ENCODE data around the gene TAS1R3. TPM values are rescaled to one million over a fixed set of nuclear protein-coding genes. Genes with fewer than 3 reads are reported as not detected.

The TAS1R3 gene
- 3.9 TPM for polyA plus RNA-seq (ENCODE audit: insufficient read length)

DNA sequence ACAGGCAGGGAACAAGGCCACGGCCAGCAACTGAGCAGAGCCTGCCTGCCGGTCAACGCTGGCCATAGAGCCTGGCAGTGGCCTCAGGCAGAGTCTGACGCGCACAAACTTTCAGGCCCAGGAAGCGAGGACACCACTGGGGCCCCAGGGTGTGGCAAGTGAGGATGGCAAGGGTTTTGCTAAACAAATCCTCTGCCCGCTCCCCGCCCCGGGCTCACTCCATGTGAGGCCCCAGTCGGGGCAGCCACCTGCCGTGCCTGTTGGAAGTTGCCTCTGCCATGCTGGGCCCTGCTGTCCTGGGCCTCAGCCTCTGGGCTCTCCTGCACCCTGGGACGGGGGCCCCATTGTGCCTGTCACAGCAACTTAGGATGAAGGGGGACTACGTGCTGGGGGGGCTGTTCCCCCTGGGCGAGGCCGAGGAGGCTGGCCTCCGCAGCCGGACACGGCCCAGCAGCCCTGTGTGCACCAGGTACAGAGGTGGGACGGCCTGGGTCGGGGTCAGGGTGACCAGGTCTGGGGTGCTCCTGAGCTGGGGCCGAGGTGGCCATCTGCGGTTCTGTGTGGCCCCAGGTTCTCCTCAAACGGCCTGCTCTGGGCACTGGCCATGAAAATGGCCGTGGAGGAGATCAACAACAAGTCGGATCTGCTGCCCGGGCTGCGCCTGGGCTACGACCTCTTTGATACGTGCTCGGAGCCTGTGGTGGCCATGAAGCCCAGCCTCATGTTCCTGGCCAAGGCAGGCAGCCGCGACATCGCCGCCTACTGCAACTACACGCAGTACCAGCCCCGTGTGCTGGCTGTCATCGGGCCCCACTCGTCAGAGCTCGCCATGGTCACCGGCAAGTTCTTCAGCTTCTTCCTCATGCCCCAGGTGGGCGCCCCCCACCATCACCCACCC, at the start of gene TAS1R3:
Gene TAS1R3 (plus strand): TSS at position 213 of the 898 bp plus-strand sequence. CDS start 66 bp downstream, at position 279.
- no peak for DNase-seq

DNA sequence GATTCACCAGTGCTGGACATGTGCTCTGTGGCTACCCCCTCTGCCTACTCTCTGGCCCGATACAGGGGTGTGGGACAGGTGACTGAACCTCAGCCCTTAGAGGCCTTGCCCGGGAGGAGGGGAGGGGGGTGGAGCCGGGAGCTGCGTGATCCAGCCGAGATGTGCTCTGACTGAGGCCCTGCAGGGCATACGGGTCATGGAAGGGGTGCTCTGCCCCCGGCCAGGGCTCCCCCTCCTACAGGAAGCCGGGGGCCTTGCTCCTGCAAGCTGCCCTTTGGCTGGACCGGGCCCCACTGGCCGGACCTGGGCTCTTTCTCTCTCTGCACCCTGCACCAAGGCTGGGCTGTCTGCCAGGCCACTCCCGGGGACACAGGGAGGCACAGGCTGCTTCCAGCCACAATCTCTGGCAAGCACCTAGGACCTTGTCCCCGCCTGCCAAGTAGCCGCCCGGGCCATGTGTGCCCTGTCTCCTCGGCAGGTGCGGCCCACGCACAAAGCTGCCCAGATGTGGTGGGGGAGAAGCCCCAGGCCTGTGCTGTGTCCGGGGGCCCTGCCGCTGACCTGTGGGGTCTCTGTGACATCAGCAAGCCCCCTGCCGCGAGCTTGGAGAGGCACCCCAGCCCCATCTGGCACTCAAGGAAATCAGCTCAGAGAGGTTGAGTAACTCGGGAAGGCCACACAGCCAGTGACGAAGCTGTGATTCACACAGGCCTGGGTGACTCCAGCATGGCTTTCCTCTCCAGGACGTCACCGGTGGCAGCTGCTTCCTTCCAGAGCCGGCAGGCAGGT, 49.4 kb upstream of the TAS1R3 start:
- no peak for DNase-seq

DNA sequence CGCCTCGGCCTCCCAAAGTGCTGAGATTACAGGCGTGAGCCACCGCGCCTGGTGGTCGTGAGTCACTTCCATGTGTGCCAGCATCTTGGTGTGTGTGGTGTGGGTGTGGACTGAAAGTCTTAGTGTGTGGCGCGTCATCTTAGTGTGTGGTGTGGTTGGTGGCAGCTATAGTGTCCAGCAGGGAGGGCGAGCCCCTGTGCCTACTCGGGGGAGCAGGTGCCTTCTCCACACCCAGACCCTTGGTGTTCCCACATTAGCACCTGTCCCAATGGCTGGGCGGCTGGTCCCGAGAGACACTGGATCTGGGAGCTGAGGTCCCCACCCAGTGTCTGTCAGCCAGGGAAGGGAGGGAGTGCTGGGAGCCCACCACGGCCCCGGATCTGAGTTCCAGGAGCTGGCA, 48.1 kb upstream of the TAS1R3 start:
- no peak for DNase-seq

DNA sequence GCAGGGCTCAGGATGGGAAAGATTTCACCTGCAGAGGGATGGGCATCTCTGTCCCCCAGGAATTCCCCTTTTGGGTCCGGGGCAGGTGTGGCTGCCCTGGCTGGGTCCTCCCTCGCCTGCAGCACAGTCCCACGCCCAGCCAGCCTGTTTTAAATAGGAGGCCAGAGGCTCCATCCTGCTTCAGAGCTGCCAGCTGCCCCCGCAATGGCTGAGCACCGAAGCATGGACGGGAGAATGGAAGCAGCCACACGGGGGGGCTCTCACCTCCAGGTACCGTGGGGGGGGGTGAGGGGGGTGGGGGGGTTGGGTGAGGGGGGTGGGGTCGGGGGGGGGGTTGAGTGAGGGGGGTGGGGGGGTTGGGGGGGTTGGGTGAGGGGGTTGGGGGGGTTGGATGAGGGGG, 47.3 kb upstream of the TAS1R3 start:
- DNase-seq = no peak

DNA sequence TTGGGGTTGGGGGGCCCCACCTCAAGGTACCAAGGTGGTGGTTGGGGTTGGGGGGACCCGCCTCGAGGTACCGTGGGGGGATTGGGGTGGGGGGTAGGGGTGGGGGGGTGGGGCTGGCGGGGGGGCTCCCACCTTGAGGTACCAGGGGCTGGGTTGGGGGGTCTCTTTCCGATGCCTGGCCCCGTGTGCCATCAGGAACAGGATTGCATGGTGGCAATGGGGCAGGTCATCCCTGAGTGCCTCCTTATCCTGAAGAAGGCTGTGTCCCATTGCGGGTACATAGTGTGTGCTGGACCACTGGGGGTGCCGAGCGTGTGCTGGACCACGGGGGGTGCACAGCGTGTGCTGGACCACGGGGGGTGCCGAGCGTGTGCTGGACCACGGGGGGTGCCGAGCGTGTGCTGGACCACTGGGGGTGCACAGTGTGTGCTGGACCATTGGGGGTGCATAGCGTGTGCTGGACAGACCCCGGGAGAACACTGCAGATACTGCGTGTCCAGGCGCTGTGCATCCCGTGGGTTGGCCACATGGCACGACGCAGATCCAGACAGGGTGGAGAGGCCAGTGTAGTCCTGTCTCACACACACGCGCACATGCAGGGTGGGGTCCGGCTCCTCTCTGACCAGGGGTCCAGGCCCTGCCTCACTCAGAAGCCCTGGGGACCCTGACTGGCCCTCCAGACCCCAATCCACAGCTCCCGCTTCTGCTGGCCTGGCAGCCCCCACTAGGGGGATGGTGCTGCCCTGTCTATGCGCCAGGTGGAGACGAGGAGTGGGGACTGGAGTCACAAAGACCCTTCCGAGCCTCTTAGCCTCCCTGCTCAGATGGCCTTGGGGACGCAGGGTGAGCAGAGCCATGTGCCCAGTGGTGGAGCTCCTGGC, 46.6 kb upstream of the TAS1R3 start:
- no peak for DNase-seq

DNA sequence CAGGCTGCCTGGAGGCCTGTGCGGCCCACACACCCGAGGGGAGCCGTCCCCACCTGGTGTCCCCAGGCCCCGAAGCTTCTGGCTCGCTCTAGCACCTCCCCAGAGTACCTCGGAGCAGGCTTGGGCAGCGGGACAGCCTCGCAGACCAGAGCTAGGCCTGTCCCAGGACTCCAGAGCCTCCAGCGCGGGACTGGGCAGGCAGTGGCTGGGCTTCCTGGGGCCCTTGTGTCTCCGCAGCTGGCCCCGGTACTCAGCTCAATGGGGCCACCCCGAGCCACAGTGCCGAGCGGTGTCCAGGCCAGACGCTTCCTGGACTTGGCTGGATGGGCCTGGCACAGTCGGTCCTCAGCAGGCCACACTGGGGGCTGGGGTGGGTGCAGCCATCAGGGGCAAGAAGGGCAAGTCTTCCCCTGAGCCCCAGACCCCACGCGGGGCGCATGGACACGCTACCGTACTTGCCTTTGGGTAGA, 45.9 kb upstream of the TAS1R3 start:
- no peak for DNase-seq

DNA sequence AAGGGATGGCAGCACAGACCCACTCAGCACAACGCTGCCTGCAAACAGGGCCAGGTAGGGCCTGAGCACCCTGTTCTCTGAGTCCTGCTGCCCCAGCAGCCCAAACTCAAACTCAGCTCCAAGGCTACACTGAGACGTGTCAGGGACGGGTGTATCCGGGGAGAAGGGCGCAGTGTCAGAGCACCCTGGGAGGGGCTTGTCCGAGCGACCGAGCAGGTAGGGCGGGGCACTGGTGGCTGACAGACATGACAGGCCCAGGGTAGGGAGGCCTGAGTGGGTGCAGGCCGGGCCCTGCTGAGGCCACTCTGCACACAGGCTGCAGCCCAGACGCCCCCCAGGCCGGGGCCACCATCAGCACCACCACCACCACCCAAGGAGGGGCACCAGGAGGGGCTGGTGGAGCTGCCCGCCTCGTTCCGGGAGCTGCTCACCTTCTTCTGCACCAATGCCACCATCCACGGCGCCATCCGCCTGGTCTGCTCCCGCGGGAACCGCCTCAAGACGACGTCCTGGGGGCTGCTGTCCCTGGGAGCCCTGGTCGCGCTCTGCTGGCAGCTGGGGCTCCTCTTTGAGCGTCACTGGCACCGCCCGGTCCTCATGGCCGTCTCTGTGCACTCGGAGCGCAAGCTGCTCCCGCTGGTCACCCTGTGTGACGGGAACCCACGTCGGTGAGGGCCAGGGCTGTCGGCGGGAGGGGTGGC, 45.3 kb upstream of the TAS1R3 start:
- no peak for DNase-seq

DNA sequence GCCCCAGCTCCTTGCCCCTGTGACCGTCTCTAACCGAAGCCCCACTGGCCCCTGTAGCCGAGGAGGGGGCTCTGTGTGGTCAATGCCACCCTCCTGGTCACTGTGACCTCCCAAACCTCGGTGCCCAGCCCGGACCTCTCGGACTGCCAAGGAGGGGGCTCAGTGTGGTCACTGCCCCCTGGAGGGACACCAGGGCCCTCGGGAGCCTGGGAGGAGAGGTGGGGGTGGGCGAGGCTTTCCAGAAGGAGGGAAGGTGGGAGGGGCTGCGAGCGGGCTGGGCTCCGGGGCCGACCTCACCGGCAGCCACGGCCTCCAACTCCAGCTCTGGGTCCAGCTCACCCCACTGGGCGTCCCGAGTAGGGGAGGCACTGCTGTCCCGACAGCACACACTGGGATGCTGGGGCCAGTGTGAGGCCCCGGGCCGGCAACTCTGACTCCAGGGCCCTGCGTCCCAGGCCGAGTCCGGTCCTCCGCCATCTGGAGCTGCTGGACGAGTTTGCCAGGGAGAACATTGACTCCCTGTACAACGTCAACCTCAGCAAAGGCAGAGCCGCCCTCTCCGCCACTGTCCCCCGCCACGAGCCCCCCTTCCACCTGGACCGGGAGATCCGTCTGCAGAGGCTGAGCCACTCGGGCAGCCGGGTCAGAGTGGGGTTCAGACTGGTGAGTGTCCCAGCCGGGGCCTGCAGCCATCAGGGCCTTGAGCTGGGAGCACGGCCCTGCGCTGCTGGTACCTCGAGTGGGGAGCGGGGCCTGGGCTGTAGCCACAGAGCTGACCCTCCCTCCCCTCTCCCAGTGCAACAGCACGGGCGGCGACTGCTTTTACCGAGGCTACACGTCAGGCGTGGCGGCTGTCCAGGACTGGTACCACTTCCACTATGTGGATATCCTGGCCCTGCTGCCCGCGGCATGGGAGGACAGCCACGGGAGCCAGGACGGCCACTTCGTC, 44.5 kb upstream of the TAS1R3 start:
- no peak for DNase-seq

DNA sequence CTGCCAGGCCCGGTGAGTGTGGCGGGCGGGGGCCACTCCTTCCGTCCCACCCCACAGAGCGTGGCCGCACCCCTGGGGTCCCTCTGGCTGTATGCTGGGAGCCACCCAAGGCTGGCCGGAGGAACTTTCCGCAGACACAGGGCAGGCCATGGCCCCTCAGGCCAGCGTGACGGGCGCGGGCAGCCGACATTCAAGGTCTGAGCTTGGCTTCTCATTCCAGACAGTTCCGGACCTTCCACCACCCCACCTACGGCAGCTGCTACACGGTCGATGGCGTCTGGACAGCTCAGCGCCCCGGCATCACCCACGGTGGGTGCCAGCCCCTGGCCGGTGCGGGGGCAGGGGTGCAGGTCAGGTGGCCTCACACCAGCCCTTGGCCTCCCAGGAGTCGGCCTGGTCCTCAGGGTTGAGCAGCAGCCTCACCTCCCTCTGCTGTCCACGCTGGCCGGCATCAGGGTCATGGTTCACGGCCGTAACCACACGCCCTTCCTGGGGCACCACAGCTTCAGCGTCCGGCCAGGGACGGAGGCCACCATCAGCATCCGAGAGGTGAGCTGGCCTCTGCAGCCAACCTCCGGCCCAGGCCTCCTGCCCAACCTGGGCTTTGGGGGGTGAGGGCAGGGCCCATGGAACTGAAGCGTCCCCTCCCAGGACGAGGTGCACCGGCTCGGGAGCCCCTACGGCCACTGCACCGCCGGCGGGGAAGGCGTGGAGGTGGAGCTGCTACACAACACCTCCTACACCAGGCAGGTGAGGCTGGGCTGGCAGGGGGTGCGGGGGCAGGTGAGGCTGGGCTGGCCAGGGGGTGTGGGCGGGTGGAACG, 43.6 kb upstream of the TAS1R3 start:
- no peak for DNase-seq

DNA sequence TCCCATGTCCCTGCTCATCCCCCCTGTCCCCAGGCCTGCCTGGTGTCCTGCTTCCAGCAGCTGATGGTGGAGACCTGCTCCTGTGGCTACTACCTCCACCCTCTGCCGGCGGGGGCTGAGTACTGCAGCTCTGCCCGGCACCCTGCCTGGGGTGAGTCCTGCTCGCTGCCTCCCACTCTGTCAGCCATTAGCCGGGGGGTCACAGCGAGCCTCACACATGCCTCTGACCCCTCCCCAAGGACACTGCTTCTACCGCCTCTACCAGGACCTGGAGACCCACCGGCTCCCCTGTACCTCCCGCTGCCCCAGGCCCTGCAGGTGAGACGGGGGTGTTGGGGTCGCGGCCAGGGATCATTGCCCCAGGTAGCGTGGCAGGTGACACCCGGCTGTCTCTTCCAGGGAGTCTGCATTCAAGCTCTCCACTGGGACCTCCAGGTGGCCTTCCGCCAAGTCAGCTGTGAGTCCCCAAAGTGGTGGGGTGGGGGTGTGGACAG, 40.8 kb upstream of the TAS1R3 start:
- no peak for DNase-seq

DNA sequence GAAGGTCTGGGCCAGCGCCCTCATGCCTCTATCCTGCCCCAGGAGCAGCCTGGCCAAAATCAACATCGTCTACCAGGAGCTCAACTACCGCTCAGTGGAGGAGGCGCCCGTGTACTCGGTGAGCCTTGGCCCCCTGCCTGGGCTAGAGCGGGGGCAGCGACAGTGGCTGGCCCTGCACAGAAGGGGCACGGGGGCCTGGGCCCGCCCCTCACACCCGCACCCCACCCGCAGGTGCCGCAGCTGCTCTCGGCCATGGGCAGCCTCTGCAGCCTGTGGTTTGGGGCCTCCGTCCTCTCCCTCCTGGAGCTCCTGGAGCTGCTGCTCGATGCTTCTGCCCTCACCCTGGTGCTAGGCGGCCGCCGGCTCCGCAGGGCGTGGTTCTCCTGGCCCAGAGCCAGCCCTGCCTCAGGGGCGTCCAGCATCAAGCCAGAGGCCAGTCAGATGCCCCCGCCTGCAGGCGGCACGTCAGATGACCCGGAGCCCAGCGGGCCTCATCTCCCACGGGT, 40.0 kb upstream of the TAS1R3 start:
- DNase-seq = no peak

DNA sequence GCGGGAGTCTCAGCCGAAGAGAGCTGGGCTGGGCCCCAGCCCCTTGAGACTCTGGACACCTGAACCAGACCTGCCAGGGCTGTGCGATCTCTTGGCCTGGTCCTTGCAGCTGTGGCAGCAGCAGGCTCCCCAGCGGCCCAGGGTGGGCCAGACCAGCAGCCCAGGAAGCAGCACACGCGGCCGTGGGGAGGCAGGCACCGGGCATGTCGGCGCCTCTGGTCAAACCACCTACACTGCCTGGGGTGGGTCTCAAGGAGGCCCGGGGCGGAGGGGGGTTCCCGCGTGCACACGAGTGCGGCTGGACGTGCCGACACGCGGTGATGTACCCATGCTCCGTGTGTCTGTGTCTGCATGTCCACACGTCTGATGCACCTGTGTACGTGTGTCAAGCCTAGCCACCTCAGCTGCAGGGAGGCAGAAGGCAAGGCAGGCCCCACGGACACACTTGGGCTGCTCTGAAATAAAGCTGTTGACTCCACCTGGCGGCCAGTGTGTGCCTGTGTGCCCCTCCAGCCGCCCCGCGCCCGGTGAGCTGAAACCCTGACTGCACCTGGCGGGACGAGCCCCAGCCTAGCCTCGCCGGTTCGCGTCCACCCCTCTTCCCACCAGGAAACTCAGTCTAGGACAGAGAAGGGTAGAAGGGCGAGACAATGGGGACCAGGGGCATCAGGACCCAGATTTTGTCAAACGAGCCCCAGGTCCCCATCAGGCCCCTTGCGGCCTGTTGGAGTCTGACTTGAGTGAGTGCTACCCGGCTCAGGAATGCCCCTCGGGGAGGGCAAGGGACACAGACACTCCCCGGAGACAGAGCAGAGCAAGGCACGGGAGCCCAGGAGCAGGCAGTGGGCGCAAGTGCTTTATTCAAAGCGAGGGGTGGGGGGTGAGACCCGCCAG, 39.3 kb upstream of the TAS1R3 start:
- no peak for DNase-seq

DNA sequence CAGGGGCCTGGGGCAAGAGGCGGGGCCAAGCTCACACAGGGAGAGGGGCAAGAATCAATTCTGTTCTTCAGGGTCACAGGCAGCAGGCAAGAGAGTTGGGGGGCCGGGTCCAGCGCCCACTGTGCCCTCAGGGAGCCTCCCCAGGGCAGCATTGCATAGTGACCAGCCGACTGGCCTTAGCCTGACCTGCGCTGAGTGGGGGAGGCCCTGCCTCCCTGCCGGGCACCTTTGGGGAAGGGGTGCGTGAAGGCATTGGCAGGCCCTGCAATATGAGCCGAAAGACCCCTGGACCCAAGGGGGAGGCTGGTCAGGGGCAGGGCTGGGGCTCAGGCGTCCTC, 38.7 kb upstream of the TAS1R3 start:
- DNase-seq = no peak

DNA sequence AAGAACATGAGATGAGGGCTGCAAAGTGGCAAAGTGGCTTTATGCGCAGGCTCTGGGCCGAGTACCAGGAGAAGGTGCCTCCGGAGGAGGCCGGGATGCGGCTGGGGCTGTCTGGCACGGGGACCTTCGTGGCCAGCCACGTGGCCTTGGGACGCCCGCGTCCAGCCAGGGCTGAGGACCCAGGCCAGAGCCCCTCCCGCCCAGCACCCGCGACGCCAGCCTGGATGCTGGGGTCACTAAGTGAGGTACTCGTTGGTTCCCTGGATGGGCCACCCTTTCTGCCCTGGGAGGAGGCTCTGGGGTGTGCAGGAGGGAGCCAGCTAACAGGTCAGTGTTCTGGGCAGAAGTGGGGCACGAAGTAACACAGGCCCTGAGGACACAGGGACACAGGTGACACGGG, 38.2 kb upstream of the TAS1R3 start:
- no peak for DNase-seq

DNA sequence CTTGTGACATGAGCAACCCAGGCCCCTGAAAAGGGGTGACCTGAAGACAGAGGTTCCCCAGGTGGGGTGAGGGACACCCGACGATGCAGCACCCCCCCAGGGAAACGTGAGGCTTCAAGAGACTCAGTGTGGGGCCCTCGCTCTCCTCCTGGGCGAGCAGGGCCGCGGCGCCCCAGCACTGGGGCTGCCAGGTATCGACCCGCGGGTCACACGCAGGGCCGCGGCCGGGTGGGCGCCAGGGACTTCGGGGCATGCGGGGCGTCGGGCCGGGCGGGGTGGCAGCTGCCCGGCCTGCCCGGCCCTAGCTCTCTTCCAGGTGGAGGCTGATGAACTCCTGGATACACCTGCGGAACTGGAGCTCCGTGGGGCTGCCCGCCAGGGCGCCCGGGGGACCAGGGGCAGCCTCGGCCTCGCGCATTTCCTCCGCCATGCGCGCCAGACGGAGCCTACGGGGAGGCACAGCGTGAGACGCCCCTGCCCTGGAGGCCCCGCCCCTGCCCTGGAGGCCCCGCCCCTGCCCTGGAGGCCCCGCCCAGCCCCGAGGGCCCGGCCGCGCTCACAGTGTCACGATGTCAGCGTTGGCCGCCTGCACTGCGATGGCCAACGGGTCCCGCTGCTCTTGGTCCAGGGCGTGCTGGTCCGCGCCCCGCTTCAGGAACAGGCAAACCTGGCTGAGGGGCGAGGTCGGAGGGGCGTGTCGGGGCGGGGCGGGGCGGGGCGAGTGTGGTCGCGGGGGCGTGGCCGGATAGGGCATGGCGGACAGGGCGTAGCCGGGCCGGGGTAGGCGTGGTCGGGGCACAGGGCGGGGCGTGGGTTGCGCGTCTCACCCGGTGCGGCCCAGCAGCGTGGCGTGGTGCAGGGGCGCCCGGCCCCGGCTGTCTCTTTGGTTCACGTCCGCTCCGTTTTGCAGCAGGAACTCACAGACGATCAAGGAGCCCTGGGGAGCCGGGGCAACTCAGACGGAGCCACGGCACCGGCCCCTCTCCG, 37.5 kb upstream of the TAS1R3 start:
- no peak for DNase-seq

DNA sequence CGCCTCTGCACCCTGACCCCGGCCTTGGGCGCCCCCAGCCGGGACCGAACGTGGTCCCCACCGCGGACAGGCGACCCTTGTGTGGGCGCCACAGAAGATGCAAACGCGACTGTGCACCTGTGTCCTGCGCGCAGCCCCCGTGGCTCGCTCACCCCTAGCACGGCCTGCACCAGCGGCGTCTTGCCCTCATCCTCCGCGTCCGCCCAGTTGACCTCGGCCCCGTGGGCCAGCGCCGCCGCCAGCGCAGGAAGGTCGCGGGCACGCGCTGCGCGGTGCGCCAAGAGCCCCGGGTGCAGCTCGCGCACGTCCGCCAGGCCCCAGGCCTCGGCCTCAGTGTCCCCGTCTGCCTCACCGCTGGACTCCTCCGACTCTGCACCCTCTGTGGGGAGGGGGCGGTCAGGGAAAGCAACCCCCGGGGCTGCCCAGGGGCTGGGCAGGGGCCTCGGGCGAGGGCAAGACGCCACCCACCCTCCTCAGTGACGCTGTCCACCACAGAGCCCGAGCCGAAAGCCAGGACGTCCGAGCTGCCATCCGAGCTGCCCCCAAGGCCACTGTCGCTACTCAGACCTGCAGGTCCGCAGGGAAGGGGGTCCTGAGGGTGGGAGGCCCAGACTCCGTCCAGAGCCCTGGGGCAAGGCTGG, 36.7 kb upstream of the TAS1R3 start:
- DNase-seq = no peak

All from hindlimb muscle (tissue), 1 donor.